HepG2 (cell line): ENCODE measurements around the gene CCDC57. TPM values are rescaled to one million over a fixed set of nuclear protein-coding genes. Genes with fewer than 3 reads are reported as not detected.
A peak's percentile ranks its signal among the peaks of the same experiment; 100 is the strongest.

ENCODE experiments used
- ATF7-NPFF ChIP-seq: sonication (generic); formaldehyde crosslinking; IDR thresholded peaks from 2 replicates; pipeline ENCODE4 v1.8.1; 2023; ENCODE audit warnings: mild to moderate bottlenecking, low read depth, missing genetic modification reagents, moderate library complexity
- CENPT ChIP-seq: sonication (generic); formaldehyde crosslinking; IDR thresholded peaks from 2 replicates; pipeline ENCODE4 v1.8.0; 2022; ENCODE audit warnings: low read depth, mild to moderate bottlenecking, moderate library complexity, missing genetic modification reagents
- LCORL ChIP-seq, 2 experiments: fragments of 450-650 bp in 1 of 2; sonication (generic) in 1 of 2; formaldehyde crosslinking in 1 of 2; IDR thresholded peaks; 2 replicates each; pipeline versions ENCODE4 v1.5.0 to v1.6.1; 2017 to 2020; ENCODE audit warnings: antibody characterized with exemption in 1 of 2, missing genetic modification reagents in 1 of 2
- MED1 ChIP-seq: sonication (generic); formaldehyde crosslinking; IDR thresholded peaks from 2 replicates; pipeline ENCODE4 v1.4.0; 2020; ENCODE audit warnings: missing genetic modification reagents
- PRMT3 ChIP-seq: sonication (generic); formaldehyde crosslinking; IDR thresholded peaks from 2 replicates; pipeline ENCODE4 v1.8.1; 2022; ENCODE audit warnings: low read depth, mild to moderate bottlenecking, moderate library complexity, missing genetic modification reagents, borderline replicate concordance
- SATB2 ChIP-seq: sonication (generic); formaldehyde crosslinking; IDR thresholded peaks from 2 replicates; pipeline ENCODE4 v1.5.0; 2020; ENCODE audit warnings: missing genetic modification reagents
- TAF15 ChIP-seq: fragments of 200-400 bp; formaldehyde crosslinking; IDR thresholded peaks from one replicate; pipeline ENCODE4 v1.6.1; 2018; ENCODE audit warnings: mild to moderate bottlenecking, low read depth, low read length; ENCODE audit not compliant: poor library complexity, severe bottlenecking
- TGIF2 ChIP-seq: IDR thresholded peaks from 2 replicates; pipeline ENCODE4 v1.6.1; 2016; ENCODE audit warnings: control low read depth, missing compliant biosample characterization
- THAP7 ChIP-seq: sonication (generic); formaldehyde crosslinking; IDR thresholded peaks from 2 replicates; pipeline ENCODE4 v1.8.1; 2023; ENCODE audit warnings: mild to moderate bottlenecking, missing genetic modification reagents
- ZFAT ChIP-seq: sonication (generic); formaldehyde crosslinking; conservative IDR thresholded peaks from 2 replicates; pipeline ENCODE4 v1.8.1; 2023; ENCODE audit warnings: missing genetic modification reagents, inconsistent platforms
- ZNF207 ChIP-seq: fragments of 450-650 bp; IDR thresholded peaks from 2 replicates; pipeline ENCODE4 v1.6.1; 2016; ENCODE audit warnings: antibody characterized with exemption, borderline replicate concordance
- ZNF225 ChIP-seq: sonication (generic); formaldehyde crosslinking; IDR thresholded peaks from 2 replicates; pipeline ENCODE4 v1.4.0; 2020; ENCODE audit warnings: mild to moderate bottlenecking, missing genetic modification reagents
- ZNF251 ChIP-seq: sonication (generic); formaldehyde crosslinking; IDR thresholded peaks from 2 replicates; pipeline ENCODE4 v1.9.0; 2021; ENCODE audit warnings: mild to moderate bottlenecking, missing genetic modification reagents
- ZNF253 ChIP-seq: sonication (generic); formaldehyde crosslinking; IDR thresholded peaks from 2 replicates; pipeline ENCODE4 v1.8.0; 2022; ENCODE audit warnings: mild to moderate bottlenecking, missing genetic modification reagents, borderline replicate concordance
- ZNF296 ChIP-seq: sonication (generic); formaldehyde crosslinking; conservative IDR thresholded peaks from 2 replicates; pipeline ENCODE4 v1.5.0; 2020; ENCODE audit warnings: mild to moderate bottlenecking, missing genetic modification reagents
- ZNF572 ChIP-seq: sonication (generic); formaldehyde crosslinking; IDR thresholded peaks from 2 replicates; pipeline ENCODE4 v1.5.1; 2020; ENCODE audit warnings: mild to moderate bottlenecking, missing genetic modification reagents
- ZNF672 ChIP-seq: sonication (generic); formaldehyde crosslinking; IDR thresholded peaks from 2 replicates; pipeline ENCODE4 v1.8.1; 2022; ENCODE audit warnings: missing genetic modification reagents
- ZNF780A ChIP-seq: sonication (generic); formaldehyde crosslinking; IDR thresholded peaks from 2 replicates; pipeline ENCODE4 v1.8.0; 2022; ENCODE audit warnings: mild to moderate bottlenecking, missing genetic modification reagents, moderate library complexity
- polyA plus RNA-seq, 8 experiments: library from polyadenylated mRNA; depleted of rRNA in 3 of 8; stranded (reverse) in 7 of 8; unstranded in 1 of 8; fragments of >200 nt; fragmentation: Illumina TruSeq in 4 of 8; extraction: Trizol in 4 of 8; gene quantifications; 2 replicates each; pipeline versions ENCODE4 v1.2.1 to v1.2.3, GENCODE V29; 2011 to 2016; ENCODE audit warnings: low read depth in 4 of 8, missing spikeins in 1 of 8, mixed read lengths in 1 of 8; ENCODE audit not compliant: insufficient read depth in 1 of 8
- total RNA-seq, 5 experiments: library from RNA; depleted of rRNA; stranded (reverse); fragments of >200 nt; fragmentation: Illumina TruSeq; extraction: Trizol; gene quantifications; 2 replicates each; pipeline ENCODE4 v1.2.3, GENCODE V29; 2016; ENCODE audit warnings: low read depth in 1 of 5
- TF ChIP-seq, protein P1 (sequence below): IDR thresholded peaks from 2 replicates; pipeline ENCODE4 v1.6.1; 2012; ENCODE audit warnings: low read depth, low read length, improper control_type of control experiment
- TF ChIP-seq, protein P2 (sequence below): sonication (generic); formaldehyde crosslinking; IDR thresholded peaks from 2 replicates; pipeline ENCODE4 v1.8.0; 2022; ENCODE audit warnings: mild to moderate bottlenecking, missing genetic modification reagents, moderate library complexity
- TF ChIP-seq, protein P3 (sequence below): sonication (generic); formaldehyde crosslinking; IDR thresholded peaks from 2 replicates; pipeline ENCODE4 v1.4.0; 2020; ENCODE audit warnings: missing genetic modification reagents, borderline replicate concordance

CCDC57 gene
- total and polyA plus RNA-seq, 2 of the 13 experiments (the other 11 are each of a cell fraction or from before 2014, with no cell fraction given), result 59.3 to 59.9 TPM

DNA sequence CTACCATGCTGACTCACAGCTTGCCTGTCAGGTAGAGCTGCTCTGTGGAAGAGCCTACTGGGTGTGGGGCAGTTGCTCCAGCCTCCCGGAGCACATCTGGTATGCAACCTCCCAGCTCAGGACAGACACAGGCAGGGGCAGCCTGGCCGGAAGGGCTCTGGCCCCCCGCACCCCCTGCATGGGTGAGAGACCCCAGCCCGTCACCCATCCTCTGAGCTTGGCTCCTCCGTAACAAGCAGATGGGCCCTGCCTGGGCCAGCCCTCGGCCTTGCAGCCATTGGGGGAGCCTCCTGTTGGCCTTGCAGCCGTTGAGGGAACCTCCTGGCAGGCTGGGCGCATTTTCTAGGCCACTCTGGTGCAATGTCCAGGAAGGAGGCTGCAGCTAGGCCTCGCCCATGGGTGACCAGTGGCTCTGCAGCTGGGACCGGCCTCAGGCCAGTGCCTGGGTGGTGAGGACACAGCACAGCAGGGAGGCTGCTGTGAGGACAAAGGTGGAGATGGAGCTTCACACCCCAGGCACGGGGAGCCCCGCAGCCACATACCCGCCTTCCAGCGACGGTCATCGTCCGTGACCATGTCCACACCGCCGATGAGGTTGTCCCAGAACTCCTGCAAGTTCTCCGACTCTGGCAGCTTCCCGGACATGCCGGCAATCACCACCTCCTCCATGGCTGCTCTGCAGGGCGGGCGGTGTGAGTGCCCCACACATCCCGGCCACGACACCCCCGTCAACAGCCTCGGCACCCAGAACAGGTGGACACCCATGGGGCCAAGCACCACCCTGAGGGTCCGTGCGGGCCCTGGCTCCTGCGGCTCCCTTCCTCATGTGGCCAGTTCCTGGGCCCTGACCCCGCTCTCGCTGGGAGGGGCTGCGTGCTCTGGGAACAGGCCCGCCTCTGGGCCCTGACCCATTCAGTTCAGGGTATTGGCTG lies 116.6 kb downstream of the CCDC57 start (continued):
- TF ChIP-seq, protein P1, sequence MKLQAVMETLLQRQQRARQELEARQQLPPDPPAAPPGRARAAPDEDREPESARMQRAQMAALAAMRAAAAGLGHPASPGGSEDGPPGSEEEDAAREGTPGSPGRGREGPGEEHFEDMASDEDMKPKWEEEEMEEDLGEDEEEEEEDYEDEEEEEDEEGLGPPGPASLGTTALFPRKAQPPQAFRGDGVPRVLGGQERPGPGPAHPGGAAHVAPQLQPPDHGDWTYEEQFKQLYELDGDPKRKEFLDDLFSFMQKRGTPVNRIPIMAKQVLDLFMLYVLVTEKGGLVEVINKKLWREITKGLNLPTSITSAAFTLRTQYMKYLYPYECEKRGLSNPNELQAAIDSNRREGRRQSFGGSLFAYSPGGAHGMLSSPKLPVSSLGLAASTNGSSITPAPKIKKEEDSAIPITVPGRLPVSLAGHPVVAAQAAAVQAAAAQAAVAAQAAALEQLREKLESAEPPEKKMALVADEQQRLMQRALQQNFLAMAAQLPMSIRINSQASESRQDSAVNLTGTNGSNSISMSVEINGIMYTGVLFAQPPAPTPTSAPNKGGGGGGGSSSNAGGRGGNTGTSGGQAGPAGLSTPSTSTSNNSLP, result no peak
- TF ChIP-seq ZFAT (CRISPR knock-in tag) (no peak), ZNF572 (CRISPR knock-in tag) (peak; percentile 82), ZNF672 (CRISPR knock-in tag) (no peak), TGIF2 (no peak), ZNF207 (no peak), CENPT (CRISPR knock-in tag) (no peak), THAP7 (0 out of 2 replicates have a peak, but pooled peaks have one; percentile 27), ZNF780A (peak; percentile 17; the same call in 1 of the 2 replicates), ZNF296 (peak; percentile 79), PRMT3 (CRISPR knock-in tag) (no peak), ZNF225 (peak; percentile 55; the same call in 1 of the 2 replicates), ZNF253 (CRISPR knock-in tag) (no peak), ATF7-NPFF (CRISPR knock-in tag) (peak; percentile 4; the same call in 1 of the 2 replicates), SATB2 (CRISPR knock-in tag) (no peak), TAF15 (no peak), ZNF251 (CRISPR knock-in tag) (no peak), MED1 (CRISPR knock-in tag) (no peak), LCORL (IDR thresholded peaks at IDR 0.05) (no peak), LCORL (CRISPR knock-in tag; IDR thresholded peaks at IDR 0.05) (0 out of 2 replicates have a peak, but pooled peaks have one; percentile 39)
- TF ChIP-seq, protein P2, sequence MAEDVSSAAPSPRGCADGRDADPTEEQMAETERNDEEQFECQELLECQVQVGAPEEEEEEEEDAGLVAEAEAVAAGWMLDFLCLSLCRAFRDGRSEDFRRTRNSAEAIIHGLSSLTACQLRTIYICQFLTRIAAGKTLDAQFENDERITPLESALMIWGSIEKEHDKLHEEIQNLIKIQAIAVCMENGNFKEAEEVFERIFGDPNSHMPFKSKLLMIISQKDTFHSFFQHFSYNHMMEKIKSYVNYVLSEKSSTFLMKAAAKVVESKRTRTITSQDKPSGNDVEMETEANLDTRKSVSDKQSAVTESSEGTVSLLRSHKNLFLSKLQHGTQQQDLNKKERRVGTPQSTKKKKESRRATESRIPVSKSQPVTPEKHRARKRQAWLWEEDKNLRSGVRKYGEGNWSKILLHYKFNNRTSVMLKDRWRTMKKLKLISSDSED (CRISPR knock-in tag), result 0 out of 2 replicates have a peak, but pooled peaks have one; percentile 67
- TF ChIP-seq, protein P3, sequence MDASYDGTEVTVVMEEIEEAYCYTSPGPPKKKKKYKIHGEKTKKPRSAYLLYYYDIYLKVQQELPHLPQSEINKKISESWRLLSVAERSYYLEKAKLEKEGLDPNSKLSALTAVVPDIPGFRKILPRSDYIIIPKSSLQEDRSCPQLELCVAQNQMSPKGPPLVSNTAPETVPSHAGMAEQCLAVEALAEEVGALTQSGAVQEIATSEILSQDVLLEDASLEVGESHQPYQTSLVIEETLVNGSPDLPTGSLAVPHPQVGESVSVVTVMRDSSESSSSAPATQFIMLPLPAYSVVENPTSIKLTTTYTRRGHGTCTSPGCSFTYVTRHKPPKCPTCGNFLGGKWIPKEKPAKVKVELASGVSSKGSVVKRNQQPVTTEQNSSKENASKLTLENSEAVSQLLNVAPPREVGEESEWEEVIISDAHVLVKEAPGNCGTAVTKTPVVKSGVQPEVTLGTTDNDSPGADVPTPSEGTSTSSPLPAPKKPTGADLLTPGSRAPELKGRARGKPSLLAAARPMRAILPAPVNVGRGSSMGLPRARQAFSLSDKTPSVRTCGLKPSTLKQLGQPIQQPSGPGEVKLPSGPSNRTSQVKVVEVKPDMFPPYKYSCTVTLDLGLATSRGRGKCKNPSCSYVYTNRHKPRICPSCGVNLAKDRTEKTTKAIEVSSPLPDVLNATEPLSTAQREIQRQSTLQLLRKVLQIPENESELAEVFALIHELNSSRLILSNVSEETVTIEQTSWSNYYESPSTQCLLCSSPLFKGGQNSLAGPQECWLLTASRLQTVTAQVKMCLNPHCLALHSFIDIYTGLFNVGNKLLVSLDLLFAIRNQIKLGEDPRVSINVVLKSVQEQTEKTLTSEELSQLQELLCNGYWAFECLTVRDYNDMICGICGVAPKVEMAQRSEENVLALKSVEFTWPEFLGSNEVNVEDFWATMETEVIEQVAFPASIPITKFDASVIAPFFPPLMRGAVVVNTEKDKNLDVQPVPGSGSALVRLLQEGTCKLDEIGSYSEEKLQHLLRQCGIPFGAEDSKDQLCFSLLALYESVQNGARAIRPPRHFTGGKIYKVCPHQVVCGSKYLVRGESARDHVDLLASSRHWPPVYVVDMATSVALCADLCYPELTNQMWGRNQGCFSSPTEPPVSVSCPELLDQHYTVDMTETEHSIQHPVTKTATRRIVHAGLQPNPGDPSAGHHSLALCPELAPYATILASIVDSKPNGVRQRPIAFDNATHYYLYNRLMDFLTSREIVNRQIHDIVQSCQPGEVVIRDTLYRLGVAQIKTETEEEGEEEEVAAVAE (CRISPR knock-in tag), result no peak
